GM12892 (cell line): ENCODE results near the gene NUP188.

Experiments
- POLR2A ChIP-seq: IDR thresholded peaks from 2 replicates; pipeline ENCODE4 v1.6.1; 2011; ENCODE audit warnings: low read depth, low read length, control low read depth
- POLR2AphosphoS5 ChIP-seq: IDR thresholded peaks from 2 replicates; pipeline ENCODE4 v1.6.1; 2011; ENCODE audit warnings: low read depth, low read length, control low read depth
- TAF1 ChIP-seq: IDR thresholded peaks from 2 replicates; pipeline ENCODE4 v1.6.1; 2011; ENCODE audit warnings: low read depth, mild to moderate bottlenecking, control low read depth, low read length, borderline replicate concordance

DNA sequence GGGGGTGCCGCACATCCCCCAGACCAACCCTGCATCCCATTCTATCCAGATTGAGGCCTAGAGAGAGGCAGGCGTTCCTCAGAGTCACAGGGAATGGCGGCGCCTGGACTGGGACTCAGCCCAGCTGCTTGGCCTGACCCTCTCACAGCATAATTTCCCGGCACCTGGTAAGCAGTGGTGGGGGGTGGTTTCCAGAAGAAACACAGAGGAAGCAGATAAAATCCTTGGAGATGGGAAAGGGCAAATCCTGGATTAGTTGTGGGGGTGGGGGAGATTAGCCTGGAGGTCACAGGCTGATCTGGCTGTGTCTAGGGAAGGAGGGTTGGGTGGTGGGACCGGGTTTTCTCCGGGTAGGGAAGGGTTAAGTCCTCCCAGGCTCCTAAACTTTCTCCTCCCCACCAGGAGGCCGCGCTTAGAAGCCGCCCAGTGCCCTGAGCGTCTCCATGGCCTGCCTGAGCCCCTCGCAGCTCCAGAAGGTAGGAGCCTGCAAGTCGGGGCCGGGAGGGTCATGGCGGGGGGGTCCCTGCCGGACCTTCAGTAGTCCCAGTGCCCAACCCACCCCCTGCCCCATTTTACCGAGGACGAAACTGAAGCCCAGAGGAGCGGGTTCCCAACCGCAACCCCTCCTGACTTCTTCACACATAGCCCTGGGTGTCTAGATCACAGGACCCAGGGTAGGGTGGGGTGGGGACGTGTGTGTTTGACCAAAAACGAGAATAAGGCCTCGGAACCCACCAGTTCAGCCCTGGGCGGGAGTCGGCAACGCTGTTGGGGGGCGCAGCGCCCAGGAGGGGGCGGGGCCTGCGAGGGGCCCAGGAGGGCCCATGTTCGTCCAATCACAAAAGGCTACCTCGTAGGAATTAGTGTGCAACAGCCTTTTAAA, 25.4 kb upstream of the NUP188 start:
- TF ChIP-seq POLR2AphosphoS5, result no peak
- TF ChIP-seq POLR2A, result no peak
- TF ChIP-seq TAF1, result no peak
